ENCODE data around the gene ANKLE1.

Gene ANKLE1

DNA sequence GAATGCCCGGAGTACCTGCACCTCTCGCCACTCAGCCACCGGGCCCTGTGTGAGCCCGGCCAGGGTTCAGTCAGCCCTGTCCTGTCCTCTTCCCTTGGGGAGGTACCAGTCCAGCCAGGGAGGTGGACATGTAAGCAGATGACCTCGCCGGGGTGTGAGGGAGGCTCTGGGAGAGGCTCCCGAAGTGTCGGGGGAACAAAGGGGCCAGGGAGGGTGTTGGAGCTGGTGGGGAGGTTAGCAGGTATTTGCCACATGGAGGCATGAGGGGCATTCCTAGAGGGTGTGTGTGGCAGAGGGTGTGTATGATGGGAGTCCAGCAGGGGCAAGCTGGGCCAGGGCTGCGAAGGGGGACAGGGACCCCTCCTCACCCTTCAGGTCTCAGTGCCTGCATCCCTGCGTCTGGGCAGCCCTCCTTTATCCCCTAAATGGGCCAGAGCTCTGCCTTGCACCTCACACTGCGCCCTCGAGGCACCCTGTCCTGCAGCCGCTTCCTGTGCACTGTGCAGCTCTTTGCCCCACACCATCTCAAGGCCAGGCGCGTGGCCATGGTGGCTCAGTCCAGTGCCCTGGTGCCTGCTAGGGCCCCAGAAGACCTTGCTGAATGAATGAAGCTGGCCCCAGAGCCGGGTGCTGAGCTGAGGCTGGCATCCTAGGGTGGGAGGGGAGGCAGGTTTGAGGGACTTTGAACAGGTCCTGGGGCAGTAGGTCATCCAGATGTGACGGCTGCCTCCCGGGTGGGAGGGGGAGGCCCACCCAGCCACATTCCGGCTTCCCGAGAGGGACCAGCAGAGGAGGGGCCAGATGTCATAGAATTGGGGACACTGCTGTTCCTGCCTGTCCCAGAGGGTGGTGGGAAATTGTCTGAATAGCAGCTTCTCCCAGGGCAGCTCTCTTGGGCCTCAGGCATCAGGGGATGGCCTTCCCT is 30.8 kb downstream of the ANKLE1 start:
- no peak for DNase-seq (ENCODE audit: low spot score)
- TF ChIP-seq, protein P1, sequence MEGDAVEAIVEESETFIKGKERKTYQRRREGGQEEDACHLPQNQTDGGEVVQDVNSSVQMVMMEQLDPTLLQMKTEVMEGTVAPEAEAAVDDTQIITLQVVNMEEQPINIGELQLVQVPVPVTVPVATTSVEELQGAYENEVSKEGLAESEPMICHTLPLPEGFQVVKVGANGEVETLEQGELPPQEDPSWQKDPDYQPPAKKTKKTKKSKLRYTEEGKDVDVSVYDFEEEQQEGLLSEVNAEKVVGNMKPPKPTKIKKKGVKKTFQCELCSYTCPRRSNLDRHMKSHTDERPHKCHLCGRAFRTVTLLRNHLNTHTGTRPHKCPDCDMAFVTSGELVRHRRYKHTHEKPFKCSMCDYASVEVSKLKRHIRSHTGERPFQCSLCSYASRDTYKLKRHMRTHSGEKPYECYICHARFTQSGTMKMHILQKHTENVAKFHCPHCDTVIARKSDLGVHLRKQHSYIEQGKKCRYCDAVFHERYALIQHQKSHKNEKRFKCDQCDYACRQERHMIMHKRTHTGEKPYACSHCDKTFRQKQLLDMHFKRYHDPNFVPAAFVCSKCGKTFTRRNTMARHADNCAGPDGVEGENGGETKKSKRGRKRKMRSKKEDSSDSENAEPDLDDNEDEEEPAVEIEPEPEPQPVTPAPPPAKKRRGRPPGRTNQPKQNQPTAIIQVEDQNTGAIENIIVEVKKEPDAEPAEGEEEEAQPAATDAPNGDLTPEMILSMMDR (IDR thresholded peaks at IDR 0.05; ENCODE audit: extremely low read depth, insufficient read depth, missing control alignments), result no peak
- in situ Hi-C loops (cut with MboI; ENCODE audit: low pct_unique_long_range_greater_than_20kb, low sequenced_read_pairs, unreplicated experiment), result no loop called here

DNA sequence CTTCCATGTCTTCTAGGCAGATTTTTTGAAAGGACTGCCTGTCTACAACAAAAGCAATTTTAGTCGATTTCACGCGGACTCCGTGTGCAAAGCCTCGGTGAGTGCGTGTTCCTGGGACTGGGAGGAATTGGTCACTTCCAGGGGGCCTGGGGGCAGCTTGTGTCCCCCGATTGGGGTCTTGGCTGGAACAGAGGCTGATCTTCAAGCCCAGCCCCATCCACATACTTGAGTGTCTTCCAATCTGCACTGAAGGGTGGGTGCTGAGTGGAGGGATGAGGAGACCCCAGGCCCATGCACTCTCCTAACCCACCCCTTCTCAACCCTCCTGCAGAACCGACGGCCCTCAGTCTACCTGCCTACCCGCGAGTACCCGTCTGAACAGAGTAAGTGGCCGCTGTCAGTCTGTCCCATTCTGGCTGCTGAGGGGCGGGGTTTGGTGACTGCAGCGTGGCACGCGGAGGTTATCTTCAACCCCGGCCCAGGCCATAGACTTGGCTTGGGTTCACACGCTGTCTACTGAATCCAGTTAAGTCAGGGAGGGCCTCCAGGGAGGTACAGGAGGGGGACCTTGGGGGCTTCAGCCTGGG is 32.4 kb downstream of the ANKLE1 start:
- in situ Hi-C loops (cut with MboI; ENCODE audit: low pct_unique_long_range_greater_than_20kb, low sequenced_read_pairs, unreplicated experiment), result no loop called here
- TF ChIP-seq, protein P1 (IDR thresholded peaks at IDR 0.05; ENCODE audit: extremely low read depth, insufficient read depth, missing control alignments), result no peak
- no peak for DNase-seq (ENCODE audit: low spot score)

DNA sequence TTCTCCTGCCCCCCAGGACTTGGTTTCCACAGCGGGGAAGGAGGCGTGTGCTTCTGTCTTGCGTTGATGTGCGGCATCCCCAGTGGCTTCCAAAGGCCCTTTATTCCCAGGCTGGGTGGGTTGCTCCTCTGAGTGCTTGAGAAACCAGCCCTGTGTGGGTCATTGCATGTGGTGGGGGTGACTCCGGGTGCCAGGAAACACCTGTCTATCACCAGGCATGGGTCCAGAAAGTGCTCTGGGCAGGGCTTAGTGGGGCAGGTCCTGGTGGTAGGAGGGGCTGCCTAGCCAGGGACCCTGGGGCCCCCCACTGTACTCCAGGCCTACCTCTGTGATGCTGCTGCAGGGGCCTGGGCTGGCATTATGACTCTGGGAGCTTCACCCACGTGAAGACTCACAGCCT is 37.3 kb downstream of the ANKLE1 start:
- TF ChIP-seq, protein P1 (IDR thresholded peaks at IDR 0.05; ENCODE audit: extremely low read depth, insufficient read depth, missing control alignments), result no peak
- no peak for DNase-seq (ENCODE audit: low spot score)
- in situ Hi-C loops (cut with MboI; ENCODE audit: low pct_unique_long_range_greater_than_20kb, low sequenced_read_pairs, unreplicated experiment), result no loop called here

DNA sequence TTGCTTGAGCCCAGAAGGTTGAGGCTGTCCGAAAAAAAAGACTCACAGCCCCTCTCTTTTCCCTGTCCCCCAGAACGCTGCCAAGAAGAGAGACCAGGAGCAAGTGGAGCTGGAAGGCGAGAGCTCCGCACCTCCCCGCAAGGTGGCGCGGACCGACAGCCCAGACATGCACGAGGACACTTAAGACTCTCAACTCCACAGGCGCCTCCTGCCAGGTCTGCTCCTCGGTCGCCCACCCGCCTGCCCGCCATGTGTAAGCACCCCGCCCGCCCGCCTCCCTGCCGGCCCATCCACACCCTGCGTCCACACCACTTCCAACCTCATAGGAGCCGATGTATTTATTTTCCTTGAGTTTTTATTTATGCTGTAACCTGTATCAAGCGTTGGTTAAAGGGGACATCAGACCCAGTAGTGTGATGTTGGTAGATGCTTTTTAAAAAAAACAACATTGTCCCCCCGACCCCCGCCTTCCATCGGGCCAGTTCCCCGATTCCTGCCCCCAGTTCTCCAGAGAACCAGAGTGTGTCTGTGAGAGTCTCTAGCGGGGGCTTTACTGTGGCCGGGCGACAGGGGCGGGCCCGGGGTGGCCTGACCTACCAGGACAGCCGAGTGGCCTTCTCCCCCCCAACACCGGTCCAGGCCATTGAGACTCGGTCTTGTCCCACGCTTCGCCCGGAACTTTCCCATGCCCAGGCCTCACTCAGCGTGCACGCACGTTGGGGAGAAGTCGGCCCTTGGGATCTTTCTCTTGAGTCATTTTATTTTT is 38.0 kb downstream of the ANKLE1 start:
- no peak for DNase-seq (ENCODE audit: low spot score)
- in situ Hi-C loops (cut with MboI; ENCODE audit: low pct_unique_long_range_greater_than_20kb, low sequenced_read_pairs, unreplicated experiment), result no loop called here
- TF ChIP-seq, protein P1 (IDR thresholded peaks at IDR 0.05; ENCODE audit: extremely low read depth, insufficient read depth, missing control alignments), result no peak

DNA sequence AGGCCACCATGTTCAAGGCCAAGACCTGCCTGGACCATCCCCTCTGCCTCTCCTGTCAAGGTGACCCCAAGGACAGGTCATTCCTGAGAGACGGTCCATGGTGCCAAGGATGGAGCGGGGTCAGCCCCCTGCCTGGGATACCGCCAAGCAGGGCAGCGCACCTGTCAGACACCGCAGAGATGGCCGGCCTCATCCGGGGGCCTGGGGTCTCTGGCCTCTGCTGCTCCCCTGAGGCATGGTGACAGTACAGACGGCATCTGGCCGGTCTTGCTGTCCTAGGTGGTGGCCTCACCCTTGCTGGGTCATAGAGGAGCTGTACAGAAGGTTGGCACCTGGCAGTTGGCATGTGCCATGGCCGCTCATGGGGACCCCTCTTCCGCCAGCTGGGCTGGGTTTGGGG is 38.7 kb downstream of the ANKLE1 start:
- in situ Hi-C loops (cut with MboI; ENCODE audit: low pct_unique_long_range_greater_than_20kb, low sequenced_read_pairs, unreplicated experiment), result no loop called here
- no peak for DNase-seq (ENCODE audit: low spot score)
- TF ChIP-seq, protein P1 (IDR thresholded peaks at IDR 0.05; ENCODE audit: extremely low read depth, insufficient read depth, missing control alignments), result no peak

DNA sequence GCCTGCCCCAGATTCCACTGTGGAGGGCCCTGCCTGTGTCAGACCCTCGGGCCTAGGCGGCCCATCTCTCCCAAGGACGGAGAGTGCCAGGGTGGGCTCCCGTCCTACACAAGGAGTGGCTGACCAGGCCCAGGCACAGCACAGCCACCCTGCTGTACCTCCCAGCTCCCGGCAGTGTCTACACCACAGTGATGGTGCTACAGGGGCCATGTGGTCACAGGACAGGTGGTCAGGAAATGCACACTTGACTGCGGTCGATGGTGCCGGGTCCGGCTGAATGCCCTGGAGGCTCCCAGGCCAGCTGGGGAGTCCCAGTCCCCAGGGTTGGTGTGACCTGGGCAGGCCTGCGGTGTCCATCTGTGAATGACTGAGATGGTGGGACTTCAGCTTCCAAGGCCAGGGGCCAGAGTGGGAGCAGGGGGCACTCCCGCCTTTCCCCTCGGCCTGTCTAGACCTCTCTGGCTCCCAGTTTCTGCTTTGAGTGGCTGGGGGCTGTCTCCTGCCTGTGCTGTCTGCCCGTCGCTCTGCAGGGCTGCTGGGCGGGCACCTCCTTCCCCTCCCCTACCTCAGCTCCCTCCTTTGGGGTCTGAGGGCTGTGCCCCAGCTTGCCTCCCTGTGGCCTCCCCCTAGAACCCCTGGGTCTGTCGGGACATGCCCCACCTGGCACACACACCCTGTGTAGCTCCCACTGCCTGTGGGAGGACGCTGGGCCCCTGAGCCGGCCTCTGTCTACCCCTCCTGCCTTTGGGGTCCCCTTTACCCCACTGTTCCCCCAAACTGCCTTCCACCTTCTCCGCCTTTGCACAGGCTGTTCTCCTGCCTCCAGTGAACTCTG is 40.2 kb downstream of the ANKLE1 start:
- TF ChIP-seq, protein P1 (IDR thresholded peaks at IDR 0.05; ENCODE audit: extremely low read depth, insufficient read depth, missing control alignments), result no peak
- DNase-seq (ENCODE audit: low spot score), result no peak
- in situ Hi-C loops (cut with MboI; ENCODE audit: low pct_unique_long_range_greater_than_20kb, low sequenced_read_pairs, unreplicated experiment), result no loop called here

Data from GM13977 (cell line).